Hematopoietic multipotent progenitor cell treated with erythropoietin and hydrocortisone succinate and interleukin-3 and kit ligand, for 4 days (in vitro differentiated cells): ENCODE measurements around the gene MED25.

Experiments
- DNase-seq: peaks from one replicate; pipeline ENCODE4 v3.0.0-alpha.2; 2015

The MED25 gene

GRCh38 chr19:49845414-49845813, 27.3 kb downstream of the MED25 start:
- no peak for DNase-seq

DNA sequence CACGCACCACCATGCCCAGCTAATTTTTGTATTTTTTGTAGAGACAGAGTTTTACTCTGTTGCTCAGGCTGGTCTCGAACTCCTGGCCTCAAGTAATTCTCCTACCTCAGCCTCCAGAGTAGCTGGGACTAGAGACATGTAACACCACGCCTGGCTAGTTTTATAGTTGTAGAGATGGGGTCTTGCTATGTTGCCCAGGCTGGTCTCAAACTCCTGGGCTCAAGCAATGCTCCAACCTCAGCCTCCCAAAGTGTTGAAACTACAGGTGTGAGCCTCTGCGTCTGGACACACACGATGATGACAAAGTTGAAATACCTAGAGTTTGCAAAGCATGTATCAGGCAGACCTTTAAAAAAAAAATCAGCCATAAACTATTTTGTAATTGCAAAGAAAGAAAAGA, 28.3 kb downstream of the MED25 start:
- no peak for DNase-seq

DNA sequence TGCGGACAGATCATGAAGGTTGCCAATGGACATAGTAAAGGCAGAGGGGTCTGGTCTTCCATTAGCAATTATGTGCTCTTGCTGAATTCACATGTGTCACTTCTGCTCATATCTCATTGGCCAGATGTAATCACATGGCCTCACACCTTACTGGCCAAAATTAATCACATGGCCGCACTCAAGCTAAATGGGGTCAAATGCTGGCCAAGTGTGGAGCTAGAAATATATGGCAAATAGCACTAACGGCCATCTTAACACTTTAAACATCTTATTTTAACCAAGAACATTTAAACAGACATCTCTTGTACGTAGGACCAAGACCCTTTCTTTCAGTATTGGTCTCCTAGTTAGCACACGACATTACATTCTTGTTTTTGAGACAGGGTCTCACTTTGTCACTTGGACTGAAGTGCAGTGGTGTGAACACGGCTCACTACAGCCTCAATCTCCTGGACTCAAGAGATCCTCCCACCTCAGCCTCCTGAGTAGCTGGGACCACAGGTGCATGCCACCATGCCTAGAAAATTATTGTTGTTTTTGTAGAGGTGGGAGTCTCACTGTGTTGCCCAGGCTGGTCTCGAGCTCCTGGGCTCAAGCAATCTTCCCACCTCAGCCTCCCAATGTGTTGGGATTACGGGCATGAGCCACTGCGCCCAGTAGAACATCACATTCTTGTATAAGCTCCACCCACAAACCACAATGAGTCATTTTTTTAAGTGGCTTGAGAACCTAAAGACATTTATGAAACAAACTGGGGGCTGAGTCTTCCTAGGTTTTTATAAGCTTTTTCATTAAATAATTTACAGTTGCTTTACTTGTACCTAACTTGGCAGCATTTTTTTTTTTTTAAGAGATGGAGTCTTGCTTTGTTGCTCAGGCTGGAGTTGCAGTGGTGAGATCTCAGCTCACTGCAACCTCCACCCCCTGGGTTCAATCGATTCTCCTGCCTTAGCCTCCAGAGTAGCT, 29.9 kb downstream of the MED25 start:
- peak; percentile 92 for DNase-seq

DNA sequence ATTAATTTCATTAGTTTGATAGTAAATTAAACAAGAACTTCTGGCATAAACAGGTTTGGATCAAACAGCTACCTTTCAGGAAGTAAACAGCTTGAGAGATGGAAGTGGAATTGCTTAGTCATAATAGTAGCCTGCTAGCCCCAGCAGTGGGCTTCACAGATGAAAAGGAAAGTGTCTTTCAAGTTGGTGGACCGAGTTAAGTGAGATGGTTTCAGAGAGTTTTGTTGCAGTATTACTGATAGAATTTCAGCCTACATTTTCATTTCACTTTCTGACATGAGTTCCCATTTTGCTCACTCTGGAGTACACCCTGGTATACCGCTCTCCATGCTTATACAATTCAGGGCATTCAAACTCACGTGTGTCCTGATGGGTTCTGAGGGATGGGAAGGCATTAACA, 30.8 kb downstream of the MED25 start:
- DNase-seq: no peak

DNA sequence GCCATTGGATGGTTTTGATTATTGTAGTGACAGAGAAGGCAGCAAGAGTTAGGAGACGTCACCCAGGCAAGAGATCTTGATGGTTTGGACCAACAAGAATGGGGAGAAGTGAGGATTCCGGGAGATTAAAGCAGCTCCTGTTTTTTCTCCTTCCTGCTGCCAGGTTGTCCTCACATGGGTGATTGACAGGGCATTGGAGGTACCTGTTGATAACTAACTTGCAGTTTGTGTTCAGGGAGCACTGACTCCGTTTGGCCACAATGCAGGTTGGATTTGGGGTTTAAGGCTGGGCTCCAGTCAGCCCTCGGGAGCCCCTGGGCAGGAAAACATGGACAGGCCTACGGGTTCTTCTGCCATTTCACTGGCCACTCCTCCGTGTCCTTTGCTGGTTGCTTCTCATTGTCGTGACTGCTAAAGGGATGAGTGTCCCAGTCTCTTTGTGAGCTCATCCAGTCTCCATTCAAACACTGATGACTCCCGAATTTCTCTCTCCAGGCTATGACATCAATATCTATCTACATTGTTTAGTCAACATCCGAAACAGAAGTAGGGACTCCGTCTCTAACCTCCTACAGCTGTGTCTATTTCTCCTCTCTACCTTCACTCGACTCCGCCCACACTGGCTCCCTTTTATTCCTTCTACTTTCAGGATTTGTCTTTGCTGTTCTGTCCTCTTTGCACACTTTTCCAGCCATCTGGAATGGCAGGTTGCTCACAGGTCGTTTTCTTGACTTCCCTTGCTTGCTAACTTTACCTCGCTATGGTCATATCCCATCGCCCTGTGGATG, 31.5 kb downstream of the MED25 start:
- no peak for DNase-seq

GRCh38 chr19:49850221-49850486, 32.1 kb downstream of the MED25 start:
- no peak for DNase-seq

DNA sequence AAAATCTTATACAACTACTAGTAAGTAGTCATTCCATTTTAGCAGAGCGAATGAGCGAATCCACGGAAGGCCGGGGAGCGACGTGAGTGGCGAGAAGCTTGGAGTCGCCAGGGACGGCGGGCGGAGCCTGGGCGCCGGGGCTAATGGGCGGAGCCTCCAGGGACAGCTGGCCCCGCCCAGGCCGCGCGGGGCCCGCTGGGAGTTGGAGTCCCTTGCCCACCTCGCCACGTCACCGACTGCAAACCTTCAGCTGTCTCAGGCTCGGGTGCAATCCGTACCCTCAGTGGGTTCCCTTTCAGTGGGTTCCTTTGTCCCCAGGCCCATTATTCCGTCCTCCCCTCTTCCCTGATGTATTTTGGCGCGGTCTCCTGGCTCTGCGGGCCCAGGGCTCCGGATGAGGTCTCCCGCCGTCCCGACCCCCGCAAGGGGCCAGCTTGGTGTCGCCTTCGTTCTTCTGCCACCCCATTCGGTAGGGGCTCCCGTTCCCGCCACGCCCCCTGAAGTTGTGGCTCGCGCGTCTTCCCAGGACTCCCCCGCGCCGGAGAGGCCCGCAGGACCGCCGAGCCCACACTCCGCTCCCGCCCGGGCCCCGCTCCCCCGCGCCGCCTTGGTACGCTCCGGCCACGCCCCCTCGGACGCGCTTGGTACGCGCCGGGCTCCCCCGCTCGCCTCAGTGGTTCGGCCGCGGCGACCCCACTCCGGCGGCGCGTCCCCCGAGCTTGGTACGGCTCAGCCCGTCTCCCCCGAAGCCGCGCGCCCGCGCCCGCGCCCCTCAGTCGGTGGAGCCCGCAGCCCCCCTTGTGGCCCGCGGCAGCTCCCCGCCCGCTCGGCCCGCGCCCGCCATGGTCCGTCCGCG, 32.6 kb downstream of the MED25 start, which contains the start of gene PTOV1:
PTOV1 (plus strand) TSS at position 673 of the 856 bp plus-strand sequence.
- peak; percentile 96 for DNase-seq

- DNase-seq: no peak
Measured at GRCh38 chr19:49851456-49852259, 33.6 kb downstream of the MED25 start.

DNA sequence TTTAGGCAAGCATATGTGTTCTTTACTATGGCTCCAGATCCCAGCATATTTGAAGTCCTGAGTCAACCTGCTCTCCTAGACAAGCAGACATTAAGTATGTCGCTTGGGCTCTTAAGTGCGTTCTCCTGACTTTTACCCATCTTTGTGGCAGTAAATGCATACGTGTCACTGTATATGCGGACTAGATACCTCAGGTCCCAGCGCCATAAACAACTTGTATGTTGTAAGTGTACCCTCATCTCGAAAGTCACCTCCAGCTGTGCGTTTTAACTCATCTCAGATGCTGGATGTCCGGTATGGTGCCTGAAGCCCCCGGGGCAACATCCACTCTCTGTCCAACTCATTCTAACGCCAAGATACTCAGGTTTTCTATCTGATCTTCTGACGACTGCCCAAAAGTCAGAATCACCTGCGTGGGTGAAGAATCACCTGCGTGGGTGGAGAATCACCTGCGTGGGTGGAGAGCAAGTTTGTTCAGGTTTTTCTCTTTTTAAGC, 34.6 kb downstream of the MED25 start:
- DNase-seq: no peak

DNA sequence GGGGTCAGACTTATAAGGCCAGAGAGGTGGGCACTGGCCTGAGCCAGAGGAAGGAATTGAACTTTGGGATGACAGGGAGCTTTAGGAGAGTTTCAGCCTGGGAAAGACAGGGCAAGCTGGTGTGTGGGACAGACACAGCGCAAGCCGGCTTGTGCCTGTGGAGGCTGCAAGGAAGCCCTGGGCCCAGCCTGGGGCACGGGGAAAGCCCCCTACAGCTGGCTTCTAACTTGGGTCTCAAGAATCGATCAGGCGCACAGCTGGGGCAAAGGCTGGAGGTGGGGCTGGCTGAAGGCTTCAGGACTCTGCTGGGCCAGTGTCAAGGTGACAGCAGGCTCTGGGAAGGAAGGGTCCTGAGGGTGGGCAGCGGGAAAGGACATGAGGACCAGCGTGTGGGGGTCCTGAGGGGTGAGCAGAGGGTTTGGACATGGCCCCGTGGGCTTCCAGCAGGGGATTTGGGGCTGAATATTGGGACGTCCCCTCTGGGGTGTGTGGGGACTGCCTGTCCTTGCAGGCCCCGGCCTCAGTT, 35.8 kb downstream of the MED25 start:
- no peak for DNase-seq

DNA sequence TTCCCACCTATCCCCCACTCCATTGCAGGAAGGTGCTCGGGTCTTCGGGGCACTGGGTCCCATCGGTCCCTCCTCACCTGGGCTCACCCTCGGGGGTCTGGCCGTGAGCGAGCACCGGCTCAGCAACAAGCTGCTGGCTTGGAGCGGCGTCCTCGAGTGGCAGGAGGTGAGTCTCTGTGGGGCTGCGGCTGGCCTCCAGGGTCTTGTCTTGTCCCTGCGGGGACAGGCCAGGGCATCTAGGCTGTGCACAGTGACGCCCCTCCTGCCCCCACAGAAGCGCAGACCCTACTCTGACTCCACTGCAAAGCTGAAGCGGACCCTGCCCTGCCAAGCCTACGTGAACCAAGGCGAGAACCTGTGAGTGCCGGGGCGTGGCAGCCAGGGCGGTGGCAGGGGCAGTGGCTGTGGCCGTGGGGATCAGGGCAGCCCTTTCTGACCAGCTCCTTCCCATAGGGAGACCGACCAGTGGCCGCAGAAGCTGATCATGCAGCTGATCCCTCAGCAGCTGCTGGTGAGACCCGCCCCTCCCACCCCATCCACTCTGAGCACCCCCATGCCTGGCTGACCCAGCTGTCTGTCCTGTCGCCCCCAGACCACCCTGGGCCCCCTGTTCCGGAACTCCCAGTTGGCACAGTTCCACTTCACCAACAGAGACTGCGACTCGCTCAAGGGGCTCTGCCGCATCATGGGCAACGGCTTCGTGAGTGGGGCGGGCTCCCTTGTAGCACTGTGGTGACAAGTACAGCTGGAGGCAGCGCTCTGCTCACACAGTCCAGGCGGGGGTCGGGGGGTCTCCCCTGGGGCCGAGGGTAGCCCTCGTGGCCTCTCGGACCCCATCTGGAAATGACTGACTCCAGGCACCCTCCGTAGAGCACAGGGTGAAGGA, 36.5 kb downstream of the MED25 start:
- no peak for DNase-seq

DNA sequence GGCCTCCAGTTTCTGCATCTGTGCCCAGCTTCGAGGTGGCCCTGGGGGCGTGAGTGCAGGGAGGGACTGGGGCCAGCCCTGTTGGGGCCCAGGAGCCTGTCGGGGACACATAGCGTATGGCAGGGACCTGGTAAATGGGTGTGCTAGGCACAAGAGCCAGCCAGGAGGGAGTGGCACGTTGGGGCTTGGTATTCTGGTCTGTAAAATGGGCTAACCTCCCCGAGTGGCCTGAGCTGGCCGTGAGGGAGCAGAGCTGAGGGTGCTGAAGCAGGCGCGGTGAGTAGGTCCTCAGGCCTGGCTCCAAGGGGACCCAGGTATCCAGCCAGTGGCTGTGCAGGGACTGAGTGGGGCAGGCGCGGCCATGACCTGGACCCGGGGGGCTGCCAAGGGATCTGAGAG, 37.2 kb downstream of the MED25 start:
- DNase-seq: no peak

DNA sequence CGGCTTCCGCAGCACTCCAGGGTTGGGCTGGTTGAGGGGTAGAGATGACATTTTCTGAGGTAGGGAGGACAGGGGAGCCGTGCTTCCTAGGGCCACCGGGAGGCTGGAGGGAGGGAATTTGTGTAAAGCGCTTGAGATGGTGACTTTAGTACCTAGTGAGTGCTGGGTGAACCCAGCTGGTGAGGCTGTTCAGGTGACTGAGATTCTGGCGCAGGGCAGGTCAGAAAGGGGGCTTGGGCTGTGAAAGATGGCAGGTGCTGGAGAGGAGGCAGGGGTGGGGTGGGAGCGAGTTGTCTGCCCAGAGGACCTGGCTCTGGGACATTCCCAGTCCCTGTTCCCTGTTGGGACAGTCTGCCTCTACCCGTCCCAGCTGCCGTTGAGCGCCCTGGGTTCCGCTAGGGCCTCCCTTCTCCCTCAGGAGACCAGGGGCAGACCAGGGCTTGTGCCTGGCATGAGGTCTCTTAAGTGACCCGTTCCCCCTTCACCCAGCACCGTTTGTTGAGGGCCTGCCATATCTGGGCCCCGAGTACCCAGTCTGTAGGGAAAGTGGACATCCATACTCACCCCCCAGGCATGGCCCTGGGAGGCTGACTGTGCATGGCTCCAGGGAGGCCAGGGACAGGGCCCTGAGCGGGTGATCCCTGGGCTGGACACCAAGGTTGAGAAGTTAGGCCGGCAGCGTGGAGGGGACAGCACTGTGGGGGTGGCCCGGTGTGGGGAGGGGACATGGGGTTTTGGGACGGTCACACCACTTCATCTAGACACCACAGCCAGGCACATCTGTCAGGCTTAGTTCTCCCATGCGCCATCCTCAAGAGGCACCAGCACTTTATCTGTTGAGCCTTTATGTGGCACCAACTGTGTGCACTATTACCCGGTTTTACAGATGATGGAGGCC, 37.8 kb downstream of the MED25 start:
- no peak for DNase-seq

- no peak for DNase-seq
Measured at GRCh38 chr19:49856574-49857021, 38.5 kb downstream of the MED25 start.

DNA sequence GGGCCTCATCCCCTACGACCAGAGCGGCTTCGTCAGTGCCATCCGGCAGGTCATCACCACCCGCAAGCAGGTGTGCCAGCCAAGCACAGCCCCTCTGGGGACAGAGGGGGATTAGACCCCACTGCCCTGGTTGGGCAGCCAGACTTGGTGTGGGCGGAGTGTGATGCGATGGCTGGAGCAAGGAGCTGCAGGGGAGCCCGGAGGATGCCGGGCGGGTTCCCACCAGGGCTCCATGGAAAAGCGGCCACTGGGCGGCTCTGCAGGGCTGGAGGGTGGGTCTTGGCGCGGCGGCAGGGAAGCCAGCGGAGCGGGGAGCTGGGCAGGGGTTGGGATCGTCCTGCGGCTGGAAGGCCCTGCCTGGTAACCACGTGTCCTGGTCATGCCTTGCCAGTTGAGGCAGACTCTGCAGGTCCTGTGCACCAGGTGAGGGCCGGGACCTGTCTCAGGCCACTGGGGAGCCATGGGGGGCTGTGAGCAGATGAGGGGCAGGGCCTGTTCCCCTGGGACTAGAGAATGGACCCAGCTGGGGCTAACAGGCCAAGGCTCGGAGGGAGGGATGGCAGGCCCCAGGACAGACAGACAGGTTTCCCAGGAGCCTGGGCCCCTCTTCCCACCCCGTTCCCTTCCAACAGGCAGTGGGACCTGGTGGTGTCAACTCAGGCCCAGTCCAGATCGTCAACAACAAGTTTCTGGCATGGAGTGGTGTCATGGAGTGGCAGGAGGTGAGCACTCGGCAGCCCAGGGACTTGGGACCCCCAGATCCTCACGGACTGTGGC, 39.2 kb downstream of the MED25 start:
- DNase-seq: no peak

DNA sequence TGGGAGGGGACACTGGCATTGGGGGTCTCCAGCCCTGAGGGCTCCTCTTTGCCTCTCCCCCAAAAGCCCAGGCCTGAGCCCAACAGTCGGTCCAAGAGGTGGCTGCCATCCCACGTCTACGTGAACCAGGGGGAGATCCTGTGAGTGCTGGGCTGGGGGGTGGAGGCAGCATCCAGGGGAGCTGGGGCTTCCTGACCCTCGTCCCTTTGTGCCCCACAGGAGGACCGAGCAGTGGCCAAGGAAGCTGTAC, 39.7 kb downstream of the MED25 start:
- DNase-seq: no peak

DNA sequence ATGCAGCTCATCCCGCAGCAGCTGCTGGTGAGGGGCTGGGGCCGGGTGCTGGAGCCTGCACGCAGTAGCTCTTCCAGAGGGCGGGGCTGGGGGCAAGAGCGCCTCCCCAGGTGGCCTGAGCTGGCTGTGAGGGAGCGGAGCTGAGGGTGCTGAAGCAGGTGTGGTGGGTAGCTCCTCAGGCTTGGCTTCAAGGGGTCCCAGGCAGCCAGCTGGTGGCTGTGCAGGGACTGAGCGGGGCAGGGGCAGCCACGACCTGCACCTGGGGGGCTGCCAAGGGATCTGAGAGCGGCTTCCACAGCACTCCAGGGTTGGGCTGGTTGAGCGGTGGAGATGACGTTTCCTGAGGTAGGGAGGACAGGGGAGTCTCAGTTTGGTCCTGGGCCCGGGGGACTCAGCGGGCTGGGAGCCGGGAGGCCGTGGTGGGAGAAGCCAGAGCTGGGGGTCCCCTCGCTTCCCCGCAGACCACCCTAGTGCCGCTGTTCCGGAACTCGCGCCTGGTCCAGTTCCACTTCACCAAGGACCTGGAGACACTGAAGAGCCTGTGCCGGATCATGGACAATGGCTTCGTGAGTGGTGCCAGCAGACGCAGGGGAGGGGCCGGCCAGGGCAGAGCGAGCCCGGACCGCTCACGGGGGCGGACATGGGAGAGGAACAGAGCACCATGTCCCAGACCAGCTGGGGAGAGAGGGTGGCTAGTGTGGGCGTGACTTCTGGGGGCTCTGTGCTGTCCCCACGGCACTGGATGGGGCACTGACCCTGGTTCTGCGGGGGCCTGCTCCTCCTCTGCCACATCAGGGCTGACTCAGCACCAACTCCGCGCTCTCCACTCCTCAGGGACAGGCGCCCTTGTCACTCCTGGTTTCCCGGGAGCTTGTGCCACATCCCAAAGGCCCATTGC, 40.2 kb downstream of the MED25 start:
- DNase-seq: no peak
